K562 (cell line): ENCODE measurements around the gene CHSY1. TPM values are rescaled to one million over a fixed set of nuclear protein-coding genes. Genes with fewer than 3 reads are reported as not detected.

Experiments used
- BDP1 ChIP-seq: IDR thresholded peaks from 3 replicates; pipeline ENCODE4 v1.6.1; 2011; ENCODE audit not compliant: insufficient read length, insufficient read depth
- CBFB ChIP-seq: sonication (generic); formaldehyde crosslinking; IDR thresholded peaks from 2 replicates; pipeline ENCODE4 v1.4.0; 2020; ENCODE audit warnings: mild to moderate bottlenecking, missing genetic modification reagents
- CC2D1A ChIP-seq: fragments of 450-650 bp; IDR thresholded peaks from 2 replicates; pipeline ENCODE4 v1.6.1; 2017; ENCODE audit warnings: mild to moderate bottlenecking
- CTBP1 ChIP-seq: fragments of 450-650 bp; IDR thresholded peaks from 2 replicates; pipeline ENCODE4 v1.6.1; 2016; ENCODE audit warnings: borderline replicate concordance
- DIDO1 ChIP-seq: fragments of 450-650 bp; IDR thresholded peaks from 2 replicates; pipeline ENCODE4 v1.6.1; 2016; ENCODE audit warnings: low read depth, missing biosample characterization, missing genetic modification characterization
- DLX4 ChIP-seq: fragments of 250-450 bp; sonication (Bioruptor Pico); IDR thresholded peaks from 2 replicates; pipeline ENCODE4 v1.6.1; 2021; ENCODE audit warnings: mild to moderate bottlenecking
- ELF4 ChIP-seq: fragments of 450-650 bp; formaldehyde crosslinking; IDR thresholded peaks from 2 replicates; pipeline ENCODE4 v1.4.0; 2022; ENCODE audit warnings: missing genetic modification characterization
- ETV5 ChIP-seq: sonication (generic); formaldehyde crosslinking; IDR thresholded peaks from 2 replicates; pipeline ENCODE4 v1.4.0; 2020; ENCODE audit warnings: low read depth, mild to moderate bottlenecking, missing genetic modification reagents
- HCFC1 ChIP-seq: IDR thresholded peaks from 2 replicates; pipeline ENCODE4 v1.6.1; 2012; ENCODE audit warnings: low read depth, low read length, improper control_type of control experiment
- HMGXB4 ChIP-seq: sonication (generic); formaldehyde crosslinking; IDR thresholded peaks from 2 replicates; pipeline ENCODE4 v1.8.1; 2023; ENCODE audit warnings: mild to moderate bottlenecking, missing genetic modification reagents
- HNRNPK ChIP-seq: fragments of 200-400 bp; formaldehyde crosslinking; IDR thresholded peaks from one replicate; pipeline ENCODE4 v1.6.1; 2018; ENCODE audit warnings: mild to moderate bottlenecking, low read depth, low read length; ENCODE audit not compliant: poor library complexity, severe bottlenecking
- L3MBTL2 ChIP-seq: fragments of 450-650 bp; IDR thresholded peaks from 2 replicates; pipeline ENCODE4 v1.6.1; 2016; ENCODE audit warnings: mild to moderate bottlenecking, moderate library complexity
- NCOA4 ChIP-seq: fragments of 450-650 bp; IDR thresholded peaks from 2 replicates; pipeline ENCODE4 v1.6.1; 2018; ENCODE audit warnings: mild to moderate bottlenecking; ENCODE audit not compliant: partially characterized antibody
- SLC30A9 ChIP-seq: fragments of 250-450 bp; sonication (Bioruptor Pico); IDR thresholded peaks from 2 replicates; pipeline ENCODE4 v1.8.0; 2022; ENCODE audit warnings: mild to moderate bottlenecking, moderate library complexity
- STAT5A ChIP-seq: IDR thresholded peaks from 2 replicates; pipeline ENCODE4 v1.6.1; 2012; ENCODE audit warnings: low read length, inconsistent platforms, borderline replicate concordance
- TCF7L2 ChIP-seq: fragments of 150-350 bp; IDR thresholded peaks from 2 replicates; pipeline ENCODE4 v1.6.1; 2016; ENCODE audit warnings: low read depth, mild to moderate bottlenecking, low read length, moderate library complexity
- THRAP3 ChIP-seq: fragments of 450-650 bp; IDR thresholded peaks from 2 replicates; pipeline ENCODE4 v1.6.1; 2016; ENCODE audit warnings: mild to moderate bottlenecking, inconsistent platforms, borderline replicate concordance
- U2AF1 ChIP-seq: fragments of 200-400 bp; formaldehyde crosslinking; optimal IDR thresholded peaks from 2 replicates; pipeline ENCODE3; 2017; ENCODE audit warnings: mild to moderate bottlenecking, low read depth, low read length, moderate library complexity
- ZFP1 ChIP-seq: fragments of 450-650 bp; formaldehyde crosslinking; IDR thresholded peaks from 2 replicates; pipeline ENCODE4 v1.4.0; 2020; ENCODE audit warnings: mild to moderate bottlenecking, mixed read lengths
- ZKSCAN3 ChIP-seq: fragments of 250-450 bp; sonication (Bioruptor Pico); IDR thresholded peaks from 2 replicates; pipeline ENCODE4 v1.4.0; 2020
- ZNF263 ChIP-seq: sonication (generic); formaldehyde crosslinking; IDR thresholded peaks from 2 replicates; pipeline ENCODE4 v1.8.0; 2022; ENCODE audit warnings: mild to moderate bottlenecking, missing genetic modification reagents, borderline replicate concordance
- ZNF282 ChIP-seq: sonication (generic); formaldehyde crosslinking; IDR thresholded peaks from 2 replicates; pipeline ENCODE4 v1.8.1; 2023; ENCODE audit warnings: missing genetic modification reagents
- ZNF347 ChIP-seq: fragments of 450-650 bp; formaldehyde crosslinking; IDR thresholded peaks from 2 replicates; pipeline ENCODE4 v1.4.0; 2020; ENCODE audit warnings: low read depth, mild to moderate bottlenecking, moderate library complexity
- ZNF699 ChIP-seq: fragments of 250-450 bp; sonication (Bioruptor Pico); IDR thresholded peaks from 2 replicates; pipeline ENCODE4 v1.8.0; 2021; ENCODE audit warnings: mild to moderate bottlenecking, moderate library complexity; ENCODE audit not compliant: insufficient replicate concordance
- ZNF740 ChIP-seq, 3 experiments: fragments of 200-800 bp in 1 of 3; sonication (Bioruptor generic) in 1 of 3; sonication (generic) in 1 of 3; formaldehyde crosslinking in 1 of 3; IDR thresholded peaks; 2 replicates each; pipeline versions ENCODE4 v1.6.1 to v1.8.0; 2016 to 2022; ENCODE audit warnings: mild to moderate bottlenecking in 2 of 3, missing compliant biosample characterization in 2 of 3, missing genetic modification characterization in 2 of 3, missing genetic modification reagents in 1 of 3
- ZNF75A ChIP-seq: fragments of 450-650 bp; formaldehyde crosslinking; IDR thresholded peaks from 2 replicates; pipeline ENCODE4 v1.4.0; 2020; ENCODE audit warnings: mild to moderate bottlenecking
- ZNF766 ChIP-seq: fragments of 200-800 bp; sonication (Bioruptor generic); conservative IDR thresholded peaks from 2 replicates; pipeline ENCODE4 v1.6.1; 2016; ENCODE audit warnings: missing genetic modification characterization, missing compliant biosample characterization
- ZNF830 ChIP-seq: fragments of 250-450 bp; sonication (Bioruptor Pico); IDR thresholded peaks from 2 replicates; pipeline ENCODE4 v1.5.0; 2021; ENCODE audit warnings: mild to moderate bottlenecking
- polyA plus RNA-seq, 8 experiments: library from polyadenylated mRNA; depleted of rRNA in 4 of 8; stranded (reverse) in 5 of 8; unstranded in 3 of 8; fragments of >200 nt; fragmentation: Nextera tagmentation in 2 of 8; fragmentation: Illumina TruSeq in 1 of 8; extraction: Ambion mirVana in 2 of 8; extraction: Trizol in 1 of 8; gene quantifications; 2 replicates each; pipeline versions ENCODE4 v1.2.1 to v1.2.3, GENCODE V29; 2011 to 2014; ENCODE audit warnings: inconsistent platforms in 1 of 8, missing spikeins in 1 of 8
- total RNA-seq, 7 experiments: library from RNA; depleted of rRNA in 6 of 7; stranded (reverse); fragments of >200 nt in 6 of 7; fragmentation: Illumina TruSeq in 2 of 7; extraction: Trizol in 2 of 7; gene quantifications; 2 replicates each; pipeline versions ENCODE4 v1.2.1 to v1.2.3, GENCODE V29; 2011 to 2021; ENCODE audit warnings: low replicate concordance in 1 of 7

The CHSY1 gene
- total and polyA plus RNA-seq, 9 of the 15 experiments (the other 6 are each of a cell fraction or from before 2014, with no cell fraction given): 7.0 to 16.4 (median 13.4) TPM

DNA sequence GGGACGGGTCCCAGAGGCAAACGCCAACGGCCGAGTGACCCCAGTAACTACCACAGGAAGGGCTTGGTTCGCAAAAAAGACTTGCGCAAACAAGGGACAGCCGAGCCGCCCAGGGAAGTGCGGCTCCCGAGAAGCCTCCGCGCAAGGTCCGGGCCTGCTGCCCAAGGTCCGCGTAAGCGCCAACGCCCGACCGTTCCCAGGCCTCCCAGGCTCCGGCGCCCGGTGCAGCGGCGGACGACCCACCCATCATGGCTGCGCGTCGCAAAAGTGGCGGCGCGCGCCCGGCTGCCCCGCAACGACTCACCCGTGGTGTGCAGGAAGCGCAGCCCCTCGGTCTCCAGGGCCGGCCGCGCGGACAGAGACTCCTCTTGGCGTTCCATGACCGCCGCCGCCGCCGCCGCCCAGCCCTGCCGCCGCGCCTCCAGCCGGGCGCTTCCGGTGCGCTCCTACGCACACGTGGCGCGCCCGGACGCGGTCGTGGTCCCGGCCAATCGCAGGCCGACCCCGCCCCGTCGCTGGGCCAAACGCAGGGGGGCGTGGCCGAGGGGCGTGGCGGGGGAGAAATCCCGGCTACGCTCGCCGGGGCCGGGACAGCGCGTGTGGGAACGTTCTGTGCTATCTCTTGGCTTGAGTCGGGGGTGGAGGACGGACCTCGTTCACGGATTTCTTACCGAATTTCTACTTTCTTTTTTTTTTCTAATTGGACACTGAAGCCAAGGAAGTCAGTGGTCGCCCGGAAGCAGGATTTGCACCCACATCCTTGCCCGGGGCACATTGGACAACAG, 25.4 kb upstream of the CHSY1 start, which contains the start of gene SELENOS (continued):
- no peak for TF ChIP-seq NCOA4
- no peak for TF ChIP-seq SLC30A9
- no peak for TF ChIP-seq THRAP3
- no peak for TF ChIP-seq ZNF740 (CRISPR knock-in tag; IDR thresholded peaks at IDR 0.05)
- TF ChIP-seq ZNF740 (tag; IDR thresholded peaks at IDR 0.05): no peak
- no peak for TF ChIP-seq ZNF347 (CRISPR knock-in tag)
- no peak for TF ChIP-seq CBFB (CRISPR knock-in tag)
- TF ChIP-seq ZNF75A (CRISPR knock-in tag): no peak
- no peak for TF ChIP-seq BDP1
- TF ChIP-seq ZKSCAN3: no peak
- TF ChIP-seq ZNF766: no peak
- peak; percentile 98 for TF ChIP-seq CTBP1
- no peak for TF ChIP-seq DLX4 (CRISPR knock-in tag)
- no peak for TF ChIP-seq ZFP1 (CRISPR knock-in tag)
- no peak for TF ChIP-seq CC2D1A
- no peak; the same call in 1 of the 2 replicates for TF ChIP-seq ZNF263 (CRISPR knock-in tag)
- TF ChIP-seq ELF4 (CRISPR knock-in tag): no peak
- no peak for TF ChIP-seq TCF7L2
- no peak for TF ChIP-seq ZNF282 (CRISPR knock-in tag)
- TF ChIP-seq U2AF1: peak; percentile 70
- no peak for TF ChIP-seq HNRNPK
- TF ChIP-seq L3MBTL2: peak; percentile 78
- TF ChIP-seq ZNF699: no peak
- TF ChIP-seq STAT5A: no peak
- no peak for TF ChIP-seq DIDO1
- TF ChIP-seq HMGXB4 (CRISPR knock-in tag): 0 out of 2 replicates have a peak, but pooled peaks have one; percentile 38
- peak; percentile 49 for TF ChIP-seq HCFC1
- peak; percentile 84 for TF ChIP-seq ETV5 (CRISPR knock-in tag)
- TF ChIP-seq ZNF830 (CRISPR knock-in tag): no peak
